Vagina (tissue), 2 donors: Measurements from ENCODE around the gene BICC1.

Experiments
- POLR2A ChIP-seq, 2 donors: fragments of 450-650 bp; IDR thresholded peaks; one replicate each; pipeline ENCODE4 v1.6.1; 2017; ENCODE audit warnings: antibody characterized with exemption in 2 of 2, mild to moderate bottlenecking in 2 of 2, moderate library complexity in 2 of 2
- POLR2AphosphoS5 ChIP-seq, 2 donors: sonication (generic); formaldehyde crosslinking; IDR thresholded peaks; one replicate each; pipeline ENCODE4 v1.9.0; 2017; ENCODE audit warnings: antibody characterized with exemption in 2 of 2, mild to moderate bottlenecking in 2 of 2, low read depth in 1 of 2; ENCODE audit not compliant: insufficient read depth in 1 of 2
- TF ChIP-seq, protein P1 (sequence below), 3 experiments: fragments of 450-650 bp in 2 of 3; fragments of 200-600 bp in 1 of 3; sonication (generic) in 1 of 3; IDR thresholded peaks; one replicate each; pipeline ENCODE4 v1.5.1; 2017 to 2019; ENCODE audit warnings: antibody characterized with exemption in 3 of 3, mild to moderate bottlenecking in 2 of 3, moderate library complexity in 2 of 3

DNA sequence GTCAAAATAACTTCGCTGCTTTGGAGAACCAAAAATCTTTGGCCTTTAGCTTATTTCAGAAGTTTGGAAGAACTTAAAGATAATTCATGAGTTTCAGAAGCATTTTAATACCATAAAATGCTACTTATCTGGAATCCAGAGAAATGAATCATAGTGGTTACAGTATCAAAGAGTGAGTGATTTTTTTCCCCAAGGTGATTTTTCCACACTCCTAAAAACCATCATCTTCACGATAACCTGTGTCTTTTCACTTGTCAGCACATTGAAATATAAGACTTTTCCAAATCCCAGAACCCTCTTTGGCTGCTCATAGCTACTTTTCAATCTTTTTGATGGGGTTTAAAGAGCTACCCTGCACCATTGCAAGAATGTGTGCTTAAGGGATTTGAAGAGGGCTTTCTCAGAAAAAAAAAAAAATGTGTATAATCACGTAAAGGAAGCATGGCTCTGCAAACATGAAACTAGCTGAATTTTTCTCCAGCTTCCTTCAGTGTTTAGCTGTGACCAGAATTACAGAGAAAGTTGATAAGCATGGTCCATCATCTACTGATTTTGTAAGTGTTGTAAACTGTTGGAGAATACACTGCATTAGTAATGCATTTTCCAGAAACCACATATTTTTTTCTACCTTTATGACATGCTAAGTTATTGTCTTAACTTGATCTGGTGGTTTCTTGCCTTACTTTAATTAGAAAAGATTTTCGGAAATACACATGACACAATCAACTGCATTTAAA is 134.9 kb downstream of the BICC1 start:
- no peak for TF ChIP-seq POLR2A (IDR thresholded peaks at IDR 0.05)
- TF ChIP-seq, protein P1, sequence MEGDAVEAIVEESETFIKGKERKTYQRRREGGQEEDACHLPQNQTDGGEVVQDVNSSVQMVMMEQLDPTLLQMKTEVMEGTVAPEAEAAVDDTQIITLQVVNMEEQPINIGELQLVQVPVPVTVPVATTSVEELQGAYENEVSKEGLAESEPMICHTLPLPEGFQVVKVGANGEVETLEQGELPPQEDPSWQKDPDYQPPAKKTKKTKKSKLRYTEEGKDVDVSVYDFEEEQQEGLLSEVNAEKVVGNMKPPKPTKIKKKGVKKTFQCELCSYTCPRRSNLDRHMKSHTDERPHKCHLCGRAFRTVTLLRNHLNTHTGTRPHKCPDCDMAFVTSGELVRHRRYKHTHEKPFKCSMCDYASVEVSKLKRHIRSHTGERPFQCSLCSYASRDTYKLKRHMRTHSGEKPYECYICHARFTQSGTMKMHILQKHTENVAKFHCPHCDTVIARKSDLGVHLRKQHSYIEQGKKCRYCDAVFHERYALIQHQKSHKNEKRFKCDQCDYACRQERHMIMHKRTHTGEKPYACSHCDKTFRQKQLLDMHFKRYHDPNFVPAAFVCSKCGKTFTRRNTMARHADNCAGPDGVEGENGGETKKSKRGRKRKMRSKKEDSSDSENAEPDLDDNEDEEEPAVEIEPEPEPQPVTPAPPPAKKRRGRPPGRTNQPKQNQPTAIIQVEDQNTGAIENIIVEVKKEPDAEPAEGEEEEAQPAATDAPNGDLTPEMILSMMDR (IDR thresholded peaks at IDR 0.05): no peak
- TF ChIP-seq POLR2AphosphoS5 (IDR thresholded peaks at IDR 0.05; ENCODE audit: insufficient read depth in 1 of 2, low read depth in 1 of 2): no peak
